ENCODE results near the gene KCNMA1. TPM values are rescaled to one million over a fixed set of nuclear protein-coding genes. Genes with fewer than 3 reads are reported as not detected.

Gene KCNMA1
- total RNA-seq, 4 donors from 2014 or later: 4.6 to 10.5 (median 7.8) TPM

DNA sequence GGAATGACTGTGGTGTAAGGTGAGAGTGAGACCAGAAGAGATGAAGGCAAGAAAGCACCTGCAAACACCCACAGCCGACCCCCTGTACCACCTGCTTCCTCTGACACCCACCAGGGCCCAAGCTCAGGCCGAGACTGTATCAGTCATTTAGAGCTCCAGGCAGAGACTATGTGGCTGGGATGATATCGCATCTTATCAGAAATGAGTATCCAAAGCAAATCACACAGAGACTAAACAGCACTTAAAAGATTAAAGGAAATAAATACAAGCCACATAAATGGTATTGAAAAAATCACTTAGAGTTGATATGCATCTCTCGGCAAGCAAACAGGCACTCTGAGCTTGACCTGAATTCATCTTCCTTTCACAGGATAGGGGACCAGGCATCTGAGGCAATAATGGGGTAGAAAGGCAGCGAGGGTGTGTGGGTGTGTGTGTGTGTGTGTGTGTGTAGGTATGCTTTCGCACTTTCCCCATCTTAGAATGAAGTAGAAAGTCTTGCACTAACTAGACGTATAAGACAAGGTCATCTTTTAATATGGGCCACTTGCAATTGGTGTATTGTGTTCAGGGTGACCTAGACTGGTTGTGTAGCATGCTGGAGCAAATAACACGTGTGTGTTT lies 665.9 kb downstream of the KCNMA1 start:
- H3K4me3 ChIP-seq: no peak overlapping the region
- TF ChIP-seq, protein P1, sequence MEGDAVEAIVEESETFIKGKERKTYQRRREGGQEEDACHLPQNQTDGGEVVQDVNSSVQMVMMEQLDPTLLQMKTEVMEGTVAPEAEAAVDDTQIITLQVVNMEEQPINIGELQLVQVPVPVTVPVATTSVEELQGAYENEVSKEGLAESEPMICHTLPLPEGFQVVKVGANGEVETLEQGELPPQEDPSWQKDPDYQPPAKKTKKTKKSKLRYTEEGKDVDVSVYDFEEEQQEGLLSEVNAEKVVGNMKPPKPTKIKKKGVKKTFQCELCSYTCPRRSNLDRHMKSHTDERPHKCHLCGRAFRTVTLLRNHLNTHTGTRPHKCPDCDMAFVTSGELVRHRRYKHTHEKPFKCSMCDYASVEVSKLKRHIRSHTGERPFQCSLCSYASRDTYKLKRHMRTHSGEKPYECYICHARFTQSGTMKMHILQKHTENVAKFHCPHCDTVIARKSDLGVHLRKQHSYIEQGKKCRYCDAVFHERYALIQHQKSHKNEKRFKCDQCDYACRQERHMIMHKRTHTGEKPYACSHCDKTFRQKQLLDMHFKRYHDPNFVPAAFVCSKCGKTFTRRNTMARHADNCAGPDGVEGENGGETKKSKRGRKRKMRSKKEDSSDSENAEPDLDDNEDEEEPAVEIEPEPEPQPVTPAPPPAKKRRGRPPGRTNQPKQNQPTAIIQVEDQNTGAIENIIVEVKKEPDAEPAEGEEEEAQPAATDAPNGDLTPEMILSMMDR (IDR thresholded peaks at IDR 0.05): no peak
- no peak for TF ChIP-seq POLR2A (IDR thresholded peaks at IDR 0.05)
- no peak for TF ChIP-seq POLR2AphosphoS5 (IDR thresholded peaks at IDR 0.05)
- no peak for TF ChIP-seq EP300 (IDR thresholded peaks at IDR 0.05)
- H3K4me1 ChIP-seq: peaks cover 5% of the 10 kb centered on the region
- peaks cover 2% of the 10 kb centered on the region for H3K27me3 ChIP-seq
- 86% methylated on average over 8 of the region's 8 CpGs for WGBS
- H3K27ac ChIP-seq: no peak overlapping the region
- no peaks in the 10 kb centered on the region for H3K9me3 ChIP-seq
- DNase-seq (ENCODE audit: low spot score in 2 of 2): no peak
- H3K36me3 ChIP-seq: no peaks in the 10 kb centered on the region

DNA sequence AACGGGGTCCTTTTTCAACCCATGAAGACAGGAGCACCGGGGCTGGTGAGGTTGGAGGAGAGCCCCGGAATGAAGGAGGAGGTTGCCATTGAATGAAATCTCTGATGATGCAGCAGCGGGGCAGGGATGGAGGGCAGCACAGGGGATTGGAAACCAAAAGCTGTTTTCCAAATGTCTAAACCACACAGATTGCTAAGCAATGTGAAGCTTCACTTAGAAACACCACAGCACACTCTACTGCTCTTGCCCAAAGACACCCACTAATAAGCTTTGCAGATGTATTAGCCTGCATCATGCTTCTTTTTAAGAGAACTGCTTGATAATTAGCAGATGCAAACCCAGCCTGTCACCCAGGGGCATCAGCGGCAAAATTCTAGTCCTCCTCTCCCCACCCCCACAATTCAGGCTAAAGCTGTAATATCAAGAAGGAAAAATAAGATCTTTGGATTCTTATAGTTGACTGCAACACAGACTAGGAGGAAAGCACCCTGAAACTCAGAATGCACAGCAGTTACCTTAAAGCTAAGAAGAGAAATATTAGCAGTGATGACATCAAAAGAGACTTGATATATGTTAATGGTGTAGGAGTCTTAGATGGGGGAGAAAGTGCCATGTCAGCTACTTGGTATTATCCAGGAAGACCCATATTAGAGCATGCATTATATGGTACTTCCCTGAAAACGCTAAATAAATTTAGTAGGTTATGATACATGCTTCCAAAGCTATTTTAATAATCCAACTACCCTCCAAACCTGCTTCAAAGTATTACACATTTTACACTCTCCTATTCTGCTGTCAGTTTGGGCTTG lies 666.7 kb downstream of the KCNMA1 start:
- H3K4me1 ChIP-seq: peaks cover 5% of the 10 kb centered on the region
- no peak overlapping the region for H3K4me3 ChIP-seq
- peaks cover 2% of the 10 kb centered on the region for H3K27me3 ChIP-seq
- no peaks in the 10 kb centered on the region for H3K36me3 ChIP-seq
- 69% methylated on average over 6 of the region's 6 CpGs for WGBS
- no peak overlapping the region for H3K27ac ChIP-seq
- TF ChIP-seq POLR2AphosphoS5 (IDR thresholded peaks at IDR 0.05) (no peak), POLR2A (IDR thresholded peaks at IDR 0.05) (no peak), EP300 (IDR thresholded peaks at IDR 0.05) (no peak)
- TF ChIP-seq, protein P1 (IDR thresholded peaks at IDR 0.05): no peak
- no peaks in the 10 kb centered on the region for H3K9me3 ChIP-seq
- DNase-seq (ENCODE audit: low spot score in 2 of 2): no peak

DNA sequence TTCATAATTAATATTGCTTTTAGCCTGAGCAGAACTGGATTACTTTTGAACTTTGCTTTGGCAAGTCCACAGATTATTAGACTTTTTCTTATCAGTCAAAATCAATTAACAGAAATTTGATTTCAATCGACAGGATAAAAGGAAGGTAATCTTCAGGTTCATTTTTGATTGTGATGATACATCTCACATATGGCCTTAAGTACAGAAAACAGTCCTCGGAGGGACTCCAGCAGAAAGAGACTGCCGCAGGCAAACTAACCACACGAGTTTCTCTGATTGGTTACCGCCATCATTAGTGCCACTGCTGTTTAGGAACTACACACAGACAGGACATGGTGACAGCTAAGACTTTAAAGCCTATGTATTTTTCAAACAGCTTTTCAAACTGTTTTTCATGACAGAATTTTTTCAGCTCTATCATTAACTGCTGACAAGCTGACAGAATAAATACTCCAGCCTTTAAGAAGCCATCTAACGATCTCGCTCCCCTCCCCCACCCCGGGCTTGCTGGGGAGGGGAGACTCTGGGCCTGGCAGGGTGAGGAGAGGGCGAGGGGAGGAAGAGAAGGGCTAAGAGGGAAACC lies 668.2 kb downstream of the KCNMA1 start:
- WGBS: 76% methylated on average over 9 of the region's 9 CpGs
- H3K27me3 ChIP-seq: peaks cover 2% of the 10 kb centered on the region
- H3K36me3 ChIP-seq: no peaks in the 10 kb centered on the region
- DNase-seq (ENCODE audit: low spot score in 2 of 2): no peak
- H3K4me1 ChIP-seq: peaks cover 3% of the 10 kb centered on the region
- H3K4me3 ChIP-seq: no peak overlapping the region
- no peaks in the 10 kb centered on the region for H3K9me3 ChIP-seq
- no peak overlapping the region for H3K27ac ChIP-seq
- TF ChIP-seq, protein P1 (IDR thresholded peaks at IDR 0.05): no peak

GRCh38 chr10:76968483-76968882 lies 669.1 kb downstream of the KCNMA1 start:
- Histone ChIP-seq H3K4me1 (no peaks in the 10 kb centered on the region), H3K4me3 (no peak overlapping the region), H3K36me3 (no peaks in the 10 kb centered on the region), H3K27ac (no peak overlapping the region), H3K27me3 (peaks cover 2% of the 10 kb centered on the region), H3K9me3 (no peaks in the 10 kb centered on the region)
- no peak for DNase-seq (ENCODE audit: low spot score in 2 of 2)
- 46% methylated on average over 2 of the region's 2 CpGs for WGBS
- TF ChIP-seq EP300 (IDR thresholded peaks at IDR 0.05) (no peak), POLR2A (IDR thresholded peaks at IDR 0.05) (no peak), POLR2AphosphoS5 (IDR thresholded peaks at IDR 0.05) (no peak)
- TF ChIP-seq, protein P1 (IDR thresholded peaks at IDR 0.05): no peak

DNA sequence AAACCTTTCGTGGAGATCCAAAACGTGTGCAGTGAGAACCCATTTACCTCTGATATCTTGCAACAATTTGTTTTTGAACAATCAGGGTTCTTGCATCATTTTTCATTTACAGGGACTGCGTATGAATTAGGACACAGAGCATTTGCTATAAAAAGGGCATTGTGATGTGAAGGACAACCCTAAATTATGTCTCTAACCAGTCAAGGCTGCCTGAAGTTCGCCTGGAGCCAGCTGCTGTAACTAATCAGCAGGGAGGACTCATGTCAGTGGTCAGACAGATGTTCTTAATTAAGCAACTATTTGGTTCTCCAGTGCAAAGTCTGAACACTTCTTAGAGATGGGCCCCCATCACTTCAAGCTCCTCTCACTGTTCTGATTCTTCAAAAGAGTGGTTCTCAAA lies 674.8 kb downstream of the KCNMA1 start:
- no peaks in the 10 kb centered on the region for H3K9me3 ChIP-seq
- H3K27ac ChIP-seq: no peak overlapping the region
- peaks cover 3% of the 10 kb centered on the region for H3K4me1 ChIP-seq
- no peak for TF ChIP-seq POLR2AphosphoS5 (IDR thresholded peaks at IDR 0.05)
- no peak for TF ChIP-seq POLR2A (IDR thresholded peaks at IDR 0.05)
- no peak for TF ChIP-seq EP300 (IDR thresholded peaks at IDR 0.05)
- TF ChIP-seq, protein P1 (IDR thresholded peaks at IDR 0.05): no peak
- no peaks in the 10 kb centered on the region for H3K36me3 ChIP-seq
- WGBS: 56% methylated on average over 4 of the region's 4 CpGs
- H3K4me3 ChIP-seq: no peak overlapping the region
- peaks cover 2% of the 10 kb centered on the region for H3K27me3 ChIP-seq
- no peak for DNase-seq (ENCODE audit: low spot score in 2 of 2)
